ENCODE data around the gene ZNF350.

Gene ZNF350

DNA sequence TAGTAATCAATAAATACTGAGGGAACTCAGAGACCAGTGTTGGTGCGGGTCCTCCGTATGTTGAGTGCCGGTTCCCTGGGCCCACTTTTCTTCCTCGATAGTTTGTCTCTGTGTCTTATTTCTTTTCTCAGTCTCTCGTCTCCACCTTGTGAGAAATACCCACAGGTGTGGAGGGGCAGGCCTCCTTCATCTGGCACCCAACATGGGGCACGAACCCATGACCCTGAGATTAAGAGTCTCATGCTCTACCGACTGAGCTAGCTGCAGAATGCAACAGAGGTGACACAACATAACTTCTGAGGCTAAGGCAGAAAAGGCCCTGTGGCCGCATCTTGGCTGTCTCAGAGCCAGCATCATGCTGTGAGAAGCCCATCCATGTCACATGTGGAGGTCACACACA, 64.7 kb downstream of the ZNF350 start:
- Histone ChIP-seq H2AFZ (ENCODE audit: low read depth, low read length) (no peak overlapping the region), H3K9me3 (ENCODE audit: insufficient read depth, low read length) (peaks cover 52% of the 10 kb centered on the region), H4K20me1 (ENCODE audit: insufficient read depth, low read length) (no peaks in the 10 kb centered on the region), H3K4me2 (ENCODE audit: low read length) (no peak overlapping the region), H3K79me2 (ENCODE audit: low read length) (no peaks in the 10 kb centered on the region), H3K9ac (ENCODE audit: low read length) (no peak overlapping the region), H3K4me3 (ENCODE audit: low read length) (no peak overlapping the region), H3K36me3 (replicated peaks; ENCODE audit: low read depth, low read length) (peaks cover 5% of the 10 kb centered on the region), H3K27ac (ENCODE audit: low read length) (no peak overlapping the region), H3K27me3 (ENCODE audit: low read depth, low read length) (no peaks in the 10 kb centered on the region), H3K4me1 (ENCODE audit: low read length) (peaks cover 4% of the 10 kb centered on the region; the same call in 1 of the 2 replicates)
- TF ChIP-seq EZH2phosphoT487 (IDR thresholded peaks at IDR 0.05; ENCODE audit: low read depth) (no peak), CTCF (IDR thresholded peaks at IDR 0.05; ENCODE audit: low read depth, low read length) (no peak)

GRCh38 chr19:51919606-51920005, 67.0 kb downstream of the ZNF350 start:
- Histone ChIP-seq H3K79me2 (ENCODE audit: low read length) (no peaks in the 10 kb centered on the region), H3K9me3 (ENCODE audit: insufficient read depth, low read length) (peaks cover 67% of the 10 kb centered on the region), H3K4me2 (ENCODE audit: low read length) (no peak overlapping the region), H4K20me1 (ENCODE audit: insufficient read depth, low read length) (no peaks in the 10 kb centered on the region), H3K27ac (ENCODE audit: low read length) (no peak overlapping the region), H3K9ac (ENCODE audit: low read length) (no peak overlapping the region), H3K27me3 (ENCODE audit: low read depth, low read length) (no peaks in the 10 kb centered on the region), H3K36me3 (replicated peaks; ENCODE audit: low read depth, low read length) (no peaks in the 10 kb centered on the region), H3K4me1 (ENCODE audit: low read length) (peaks cover 6% of the 10 kb centered on the region; the same call in 1 of the 2 replicates), H3K4me3 (ENCODE audit: low read length) (no peak overlapping the region), H2AFZ (ENCODE audit: low read depth, low read length) (no peak overlapping the region)
- TF ChIP-seq EZH2phosphoT487 (IDR thresholded peaks at IDR 0.05; ENCODE audit: low read depth) (no peak), CTCF (IDR thresholded peaks at IDR 0.05; ENCODE audit: low read depth, low read length) (no peak)

- no peak overlapping the region for H3K9ac ChIP-seq (ENCODE audit: low read length)
- no peak for TF ChIP-seq CTCF (IDR thresholded peaks at IDR 0.05; ENCODE audit: low read depth, low read length)
- TF ChIP-seq EZH2phosphoT487 (IDR thresholded peaks at IDR 0.05; ENCODE audit: low read depth) = no peak
- no peaks in the 10 kb centered on the region for H3K79me2 ChIP-seq (ENCODE audit: low read length)
- no peak overlapping the region for H3K27ac ChIP-seq (ENCODE audit: low read length)
- H3K4me1 ChIP-seq (ENCODE audit: low read length) = peaks cover 6% of the 10 kb centered on the region; the same call in 1 of the 2 replicates
- H4K20me1 ChIP-seq (ENCODE audit: insufficient read depth, low read length) = no peaks in the 10 kb centered on the region
- no peak overlapping the region for H2AFZ ChIP-seq (ENCODE audit: low read depth, low read length)
- no peaks in the 10 kb centered on the region for H3K36me3 ChIP-seq (replicated peaks; ENCODE audit: low read depth, low read length)
- no peaks in the 10 kb centered on the region for H3K27me3 ChIP-seq (ENCODE audit: low read depth, low read length)
- H3K4me3 ChIP-seq (ENCODE audit: low read length) = no peak overlapping the region
- peaks cover 56% of the 10 kb centered on the region for H3K9me3 ChIP-seq (ENCODE audit: insufficient read depth, low read length)
- H3K4me2 ChIP-seq (ENCODE audit: low read length) = no peak overlapping the region
Observed at GRCh38 chr19:51916167-51916566, 70.5 kb downstream of the ZNF350 start.

- H3K36me3 ChIP-seq (replicated peaks; ENCODE audit: low read depth, low read length) = no peaks in the 10 kb centered on the region
- no peak for TF ChIP-seq CTCF (IDR thresholded peaks at IDR 0.05; ENCODE audit: low read depth, low read length)
- peaks cover 48% of the 10 kb centered on the region for H3K9me3 ChIP-seq (ENCODE audit: insufficient read depth, low read length)
Observed at GRCh38 chr19:51915324-51915867, 71.2 kb downstream of the ZNF350 start.

More at GRCh38 chr19:51915324-51915867, 71.2 kb downstream of the ZNF350 start:
- no peaks in the 10 kb centered on the region for H4K20me1 ChIP-seq (ENCODE audit: insufficient read depth, low read length)
- no peak overlapping the region for H2AFZ ChIP-seq (ENCODE audit: low read depth, low read length)
- H3K27ac ChIP-seq (ENCODE audit: low read length) = no peak overlapping the region
- H3K4me3 ChIP-seq (ENCODE audit: low read length) = no peak overlapping the region
- no peaks in the 10 kb centered on the region for H3K79me2 ChIP-seq (ENCODE audit: low read length)
- H3K27me3 ChIP-seq (ENCODE audit: low read depth, low read length) = no peaks in the 10 kb centered on the region
- H3K9ac ChIP-seq (ENCODE audit: low read length) = no peak overlapping the region
- peaks cover 6% of the 10 kb centered on the region; the same call in 1 of the 2 replicates for H3K4me1 ChIP-seq (ENCODE audit: low read length)
- no peak overlapping the region for H3K4me2 ChIP-seq (ENCODE audit: low read length)
